Esophagus muscularis mucosa (tissue), 4 donors: Measurements from ENCODE around the gene GBP4. TPM values are rescaled to one million over a fixed set of nuclear protein-coding genes. Genes with fewer than 3 reads are reported as not detected.
"Not testable (repeated sequence)": the region's sequence is repeated elsewhere in the genome, so short reads cannot be mapped to it uniquely, and the experiment has no call there.

Experiments used
- DNase-seq: peaks from one replicate; pipeline ENCODE4 v3.0.0-alpha.2; 2017; ENCODE audit errors: extremely low spot score
- H3K27ac ChIP-seq, 4 donors: fragments of 200-600 bp; sonication (generic); replicated peaks in 1 of 4; 1 replicate in 3 of 4; 2 replicates in 1 of 4; pipeline ENCODE4 v1.5.1; 2016 to 2019; ENCODE audit warnings: mild to moderate bottlenecking in 1 of 4
- H3K27me3 ChIP-seq, 4 donors: fragments of 200-600 bp; sonication (generic); one replicate each; pipeline versions ENCODE4 v1.5.1 to v1.6.0; 2016 to 2019
- H3K36me3 ChIP-seq, 4 donors: fragments of 200-600 bp; sonication (generic); one replicate each; pipeline ENCODE4 v1.5.1; 2016 to 2019
- H3K4me1 ChIP-seq, 4 donors: fragments of 200-600 bp; sonication (generic); one replicate each; pipeline ENCODE4 v1.5.1; 2016 to 2019
- H3K4me3 ChIP-seq, 4 donors: fragments of 200-600 bp; sonication (generic); 1 replicate in 2 of 4; 2 replicates in 2 of 4; pipeline ENCODE4 v1.5.1; 2016 to 2019; ENCODE audit warnings: mild to moderate bottlenecking in 4 of 4, moderate library complexity in 1 of 4
- H3K9me3 ChIP-seq, 4 donors: fragments of 200-600 bp; sonication (generic); 1 replicate in 3 of 4; 2 replicates in 1 of 4; pipeline ENCODE4 v1.5.1; 2016 to 2019
- CTCF ChIP-seq, 3 experiments: fragments of 200-600 bp in 2 of 3; fragments of 450-650 bp in 1 of 3; sonication (generic) in 2 of 3; IDR thresholded peaks; one replicate each; pipeline ENCODE4 v1.5.1; 2017 to 2019; ENCODE audit warnings: antibody characterized with exemption in 3 of 3, mild to moderate bottlenecking in 2 of 3, moderate library complexity in 1 of 3
- EP300 ChIP-seq: sonication (generic); formaldehyde crosslinking; IDR thresholded peaks from one replicate; pipeline ENCODE4 v1.6.1; 2017; ENCODE audit warnings: antibody characterized with exemption
- POLR2A ChIP-seq: fragments of 450-650 bp; IDR thresholded peaks from one replicate; pipeline ENCODE4 v1.6.1; 2017; ENCODE audit warnings: antibody characterized with exemption, moderate library complexity, mild to moderate bottlenecking, low read depth
- POLR2AphosphoS5 ChIP-seq, 2 donors: sonication (generic); formaldehyde crosslinking; IDR thresholded peaks; one replicate each; pipeline ENCODE4 v1.6.1; 2017; ENCODE audit warnings: antibody characterized with exemption in 2 of 2
- WGBS: methylation state at CpG from one replicate; pipeline ENCODE4 v1.1.5; 2018; 5-methylcytosine and 5-hydroxymethylcytosine counted together
- intact Hi-C: fragments of 100-400 bp; cut with DNase I; formaldehyde crosslinking; loops from one replicate; pipeline ENCODE4 v1.15.1; 2023
- total RNA-seq, 4 donors: library from RNA; depleted of rRNA; stranded (reverse); fragments of >200 nt; gene quantifications; one replicate each; pipeline versions ENCODE4 v1.1.0 to v1.2.1, GENCODE V29; 2016

The GBP4 gene, protein sequence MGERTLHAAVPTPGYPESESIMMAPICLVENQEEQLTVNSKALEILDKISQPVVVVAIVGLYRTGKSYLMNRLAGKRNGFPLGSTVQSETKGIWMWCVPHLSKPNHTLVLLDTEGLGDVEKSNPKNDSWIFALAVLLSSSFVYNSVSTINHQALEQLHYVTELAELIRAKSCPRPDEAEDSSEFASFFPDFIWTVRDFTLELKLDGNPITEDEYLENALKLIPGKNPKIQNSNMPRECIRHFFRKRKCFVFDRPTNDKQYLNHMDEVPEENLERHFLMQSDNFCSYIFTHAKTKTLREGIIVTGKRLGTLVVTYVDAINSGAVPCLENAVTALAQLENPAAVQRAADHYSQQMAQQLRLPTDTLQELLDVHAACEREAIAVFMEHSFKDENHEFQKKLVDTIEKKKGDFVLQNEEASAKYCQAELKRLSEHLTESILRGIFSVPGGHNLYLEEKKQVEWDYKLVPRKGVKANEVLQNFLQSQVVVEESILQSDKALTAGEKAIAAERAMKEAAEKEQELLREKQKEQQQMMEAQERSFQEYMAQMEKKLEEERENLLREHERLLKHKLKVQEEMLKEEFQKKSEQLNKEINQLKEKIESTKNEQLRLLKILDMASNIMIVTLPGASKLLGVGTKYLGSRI
- total RNA-seq, result 1 to 10 TPM; 4.1 to 9.6 (median 5.0) TPM

GRCh38 chr1:89198491-89199072 is at the start of gene GBP4:
Gene GBP4 (minus strand): TSS chr1:89198942. CDS start chr1:89198834, 108 bp downstream.
- intact Hi-C loops, result no loop called here
- Histone ChIP-seq H3K4me1 (peaks cover 0 to 21% (median 9%) of the 10 kb centered on the region in 4 donors), H3K36me3 (peaks cover 0 to 3% (median 0%) of the 10 kb centered on the region in 4 donors), H3K9me3 (no peaks in the 10 kb centered on the region), H3K27me3 (no peaks in the 10 kb centered on the region), H3K4me3 (peak within 1 kb of the TSS; percentile 49 to 59 (median 54)), H3K27ac (peak within 1 kb of the TSS; percentile 61 to 71 (median 66))
- WGBS, result 28% methylated on average over 11 of the region's 21 CpGs
- TF ChIP-seq EP300, result no peak
- TF ChIP-seq POLR2AphosphoS5 (IDR thresholded peaks at IDR 0.05), result peak in 1 of 2 donors; percentile 49
- no peak for DNase-seq

GRCh38 chr1:89243046-89243445 is 44.3 kb upstream of the GBP4 start:
- no peak for DNase-seq
- intact Hi-C loops, result no loop called here
- Histone ChIP-seq H3K4me3 (no peak overlapping the region), H3K36me3 (no peaks in the 10 kb centered on the region), H3K4me1 (no peaks in the 10 kb centered on the region), H3K9me3 (no peaks in the 10 kb centered on the region), H3K27me3 (no peaks in the 10 kb centered on the region), H3K27ac (no peak overlapping the region)
- TF ChIP-seq CTCF (IDR thresholded peaks at IDR 0.05) (no peak), POLR2A (no peak), POLR2AphosphoS5 (IDR thresholded peaks at IDR 0.05) (no peak), EP300 (no peak)
- 84% methylated on average over 3 of the region's 3 CpGs for WGBS

DNA sequence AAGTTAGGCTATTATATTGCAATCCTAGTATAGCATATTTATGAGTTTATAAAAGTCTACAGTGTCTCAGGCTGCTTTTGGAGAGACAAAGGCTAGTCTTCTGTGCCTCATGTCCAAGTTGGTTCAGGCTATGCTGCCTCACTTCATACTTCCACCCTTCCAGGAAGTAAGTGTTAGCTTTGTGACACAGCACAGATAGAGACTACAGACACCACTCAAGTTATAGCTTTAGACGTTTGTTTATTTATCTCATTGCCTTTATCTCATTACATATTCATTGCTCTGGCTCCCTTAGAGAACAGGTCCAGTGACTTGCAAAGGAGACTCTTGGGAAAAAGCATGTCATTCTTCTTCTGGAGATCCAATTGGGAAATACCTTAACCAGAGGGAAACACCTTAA is 22.6 kb upstream of the GBP4 start:
- H3K27me3 ChIP-seq, result no peaks in the 10 kb centered on the region
- WGBS, result 60% methylated on average over 1 of the region's 1 CpG
- H3K27ac ChIP-seq, result no peak overlapping the region
- TF ChIP-seq CTCF (IDR thresholded peaks at IDR 0.05) (no peak), POLR2A (no peak), POLR2AphosphoS5 (IDR thresholded peaks at IDR 0.05) (no peak), EP300 (no peak)
- no peaks in the 10 kb centered on the region for H3K4me1 ChIP-seq
- H3K36me3 ChIP-seq, result no peaks in the 10 kb centered on the region
- intact Hi-C loops, result no loop called here
- no peak overlapping the region for H3K4me3 ChIP-seq
- H3K9me3 ChIP-seq, result no peaks in the 10 kb centered on the region
- DNase-seq, result no peak

- H3K27ac ChIP-seq, H3K4me3 ChIP-seq, intact Hi-C loops, H3K4me1 ChIP-seq, H3K27me3 ChIP-seq, H3K36me3 ChIP-seq, H3K9me3 ChIP-seq, DNase-seq: not testable (repeated sequence)
These were observed 21.1 kb upstream of the GBP4 start for GRCh38 chr1:89219851-89220250.

DNA sequence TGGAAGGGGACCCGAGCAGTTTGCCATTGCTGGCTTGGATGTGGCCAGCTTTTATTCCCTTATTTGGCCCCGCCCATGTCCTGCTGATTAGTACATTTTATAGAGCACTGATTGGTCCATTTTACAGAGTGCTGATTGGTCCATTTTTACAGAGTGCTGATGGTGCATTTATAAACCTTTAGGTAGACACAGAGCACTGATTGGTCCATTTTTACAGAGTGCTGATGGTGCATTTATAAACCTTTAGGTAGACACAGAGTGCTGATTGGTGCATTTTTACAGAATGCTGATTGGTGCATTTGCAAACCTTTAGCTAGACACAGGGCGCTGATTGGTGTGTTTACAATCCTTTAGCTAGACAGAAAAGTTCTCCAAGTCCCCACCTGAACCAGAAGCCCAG is 20.2 kb upstream of the GBP4 start:
- H3K4me3 ChIP-seq, H3K9me3 ChIP-seq, DNase-seq, H3K4me1 ChIP-seq, H3K36me3 ChIP-seq, H3K27ac ChIP-seq, intact Hi-C loops, H3K27me3 ChIP-seq: not testable (repeated sequence)
- 86% methylated on average over 3 of the region's 3 CpGs for WGBS

- TF ChIP-seq POLR2A (no peak), POLR2AphosphoS5 (IDR thresholded peaks at IDR 0.05) (no peak), EP300 (no peak), CTCF (IDR thresholded peaks at IDR 0.05) (no peak)
- intact Hi-C loops, result no loop called here
- no peak overlapping the region for H3K4me3 ChIP-seq
These were observed 14.6 kb upstream of the GBP4 start for GRCh38 chr1:89213347-89213746.

More at GRCh38 chr1:89213347-89213746, 14.6 kb upstream of the GBP4 start:
- no peak overlapping the region for H3K27ac ChIP-seq
- H3K4me1 ChIP-seq, result no peaks in the 10 kb centered on the region
- H3K36me3 ChIP-seq, result no peaks in the 10 kb centered on the region
- H3K9me3 ChIP-seq, result no peaks in the 10 kb centered on the region
- no peaks in the 10 kb centered on the region for H3K27me3 ChIP-seq
- WGBS, result 79% methylated on average over 1 of the region's 1 CpG
- DNase-seq, result no peak
